ENCODE data around the gene ABCA4. TPM values are rescaled to one million over a fixed set of nuclear protein-coding genes. Genes with fewer than 3 reads are reported as not detected.
"Not testable (repeated sequence)": the region's sequence is repeated elsewhere in the genome, so short reads cannot be mapped to it uniquely, and the experiment has no call there.

The ABCA4 gene
- total RNA-seq, 4 donors from 2014 or later: not detected

DNA sequence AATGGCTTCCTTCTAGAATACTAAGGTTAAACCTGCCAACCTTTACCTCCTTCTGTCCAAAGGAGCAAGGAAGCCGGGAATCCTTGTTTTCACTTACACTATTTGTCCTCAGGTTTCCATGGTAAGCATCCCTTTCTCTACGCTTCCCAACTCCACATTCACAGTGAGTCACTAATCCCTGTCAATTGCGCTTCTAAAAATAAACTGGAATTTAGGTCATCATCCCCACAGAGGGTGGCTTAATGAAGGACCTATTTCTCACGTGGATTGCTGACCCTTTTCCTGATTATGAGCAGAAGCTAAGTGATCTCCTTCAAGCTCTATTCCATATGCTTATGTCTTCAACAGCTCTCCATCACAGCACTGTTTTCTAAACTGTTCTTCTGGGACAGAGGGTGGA lies 39.9 kb upstream of the ABCA4 start:
- Histone ChIP-seq H3K4me3 (no peak overlapping the region), H3K36me3 (no peaks in the 10 kb centered on the region), H3K4me1 (peaks cover 6 to 12% of the 10 kb centered on the region in 2 donors), H3K27ac (no peak overlapping the region), H3K9me3 (no peaks in the 10 kb centered on the region), H3K27me3 (no peaks in the 10 kb centered on the region)
- in situ Hi-C loops (cut with MboI; ENCODE audit: low sequenced_read_pairs in 4 of 4): no loop called here
- peak; percentile 70 to 73 for ATAC-seq
- intact Hi-C loops (cut with DNase I; ENCODE audit: low total_unique reads): no loop called here
- DNase-seq: no peak
- TF ChIP-seq POLR2A (IDR thresholded peaks at IDR 0.05): no peak
- TF ChIP-seq, protein P1, sequence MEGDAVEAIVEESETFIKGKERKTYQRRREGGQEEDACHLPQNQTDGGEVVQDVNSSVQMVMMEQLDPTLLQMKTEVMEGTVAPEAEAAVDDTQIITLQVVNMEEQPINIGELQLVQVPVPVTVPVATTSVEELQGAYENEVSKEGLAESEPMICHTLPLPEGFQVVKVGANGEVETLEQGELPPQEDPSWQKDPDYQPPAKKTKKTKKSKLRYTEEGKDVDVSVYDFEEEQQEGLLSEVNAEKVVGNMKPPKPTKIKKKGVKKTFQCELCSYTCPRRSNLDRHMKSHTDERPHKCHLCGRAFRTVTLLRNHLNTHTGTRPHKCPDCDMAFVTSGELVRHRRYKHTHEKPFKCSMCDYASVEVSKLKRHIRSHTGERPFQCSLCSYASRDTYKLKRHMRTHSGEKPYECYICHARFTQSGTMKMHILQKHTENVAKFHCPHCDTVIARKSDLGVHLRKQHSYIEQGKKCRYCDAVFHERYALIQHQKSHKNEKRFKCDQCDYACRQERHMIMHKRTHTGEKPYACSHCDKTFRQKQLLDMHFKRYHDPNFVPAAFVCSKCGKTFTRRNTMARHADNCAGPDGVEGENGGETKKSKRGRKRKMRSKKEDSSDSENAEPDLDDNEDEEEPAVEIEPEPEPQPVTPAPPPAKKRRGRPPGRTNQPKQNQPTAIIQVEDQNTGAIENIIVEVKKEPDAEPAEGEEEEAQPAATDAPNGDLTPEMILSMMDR (IDR thresholded peaks at IDR 0.05 in 4 of 5, conservative IDR thresholded peaks at IDR 0.05 in 1 of 5): no peak

DNA sequence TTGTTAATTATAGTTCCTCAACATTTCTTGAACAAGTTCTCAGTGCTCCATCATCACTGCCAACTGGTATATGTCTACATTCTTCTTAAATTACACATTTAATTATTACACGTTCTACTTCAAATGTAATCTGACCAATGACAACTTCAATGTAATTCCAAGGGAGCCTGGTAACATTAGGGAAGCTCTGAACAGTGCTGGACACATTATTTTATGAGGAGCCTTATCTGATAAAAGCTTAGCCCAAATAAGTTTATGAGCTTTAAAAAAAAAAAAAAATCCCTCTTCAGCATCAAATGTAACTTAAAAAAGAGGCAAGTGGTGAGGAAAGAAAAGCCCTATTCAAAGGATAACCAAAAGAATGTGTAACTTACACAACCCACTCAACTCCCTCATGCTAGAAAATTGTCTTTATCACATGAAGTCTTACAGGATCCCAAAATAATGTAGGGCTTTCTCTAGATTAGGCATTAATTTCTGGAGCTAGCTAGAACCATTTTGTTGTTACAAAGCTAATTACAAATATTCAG lies 35.2 kb upstream of the ABCA4 start:
- Histone ChIP-seq H3K9me3 (no peaks in the 10 kb centered on the region), H3K27ac (no peak overlapping the region), H3K4me1 (peaks cover 6 to 9% of the 10 kb centered on the region in 2 donors), H3K27me3 (no peaks in the 10 kb centered on the region), H3K4me3 (no peak overlapping the region), H3K36me3 (no peaks in the 10 kb centered on the region)
- TF ChIP-seq, protein P1 (IDR thresholded peaks at IDR 0.05 in 4 of 5, conservative IDR thresholded peaks at IDR 0.05 in 1 of 5): no peak
- TF ChIP-seq POLR2A (IDR thresholded peaks at IDR 0.05): no peak
- intact Hi-C loops (cut with DNase I; ENCODE audit: low total_unique reads) (no loop called here), in situ Hi-C loops (cut with MboI; ENCODE audit: low sequenced_read_pairs in 4 of 4) (no loop called here)
- ATAC-seq (no peak), DNase-seq (no peak)

DNA sequence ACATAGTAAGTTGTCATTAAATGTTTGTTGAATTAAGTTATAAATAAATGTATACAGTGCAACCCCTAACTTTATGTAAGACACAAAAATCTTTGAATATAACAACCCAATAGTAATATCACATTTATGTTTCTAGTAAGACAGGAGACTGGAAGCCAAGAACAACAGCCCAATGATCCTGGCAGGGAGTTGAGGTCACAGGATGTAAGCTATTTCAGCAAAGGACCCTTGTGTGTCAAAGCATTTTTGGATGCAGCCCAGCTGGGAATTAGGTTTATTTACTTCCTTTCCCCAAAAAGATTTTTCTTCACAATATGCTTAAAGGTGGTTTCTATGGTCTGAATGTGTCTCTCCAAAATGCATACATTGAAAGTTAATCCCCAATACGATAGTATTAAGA lies 34.0 kb upstream of the ABCA4 start:
- intact Hi-C loops (cut with DNase I; ENCODE audit: low total_unique reads): no loop called here
- ATAC-seq: no peak
- DNase-seq: no peak

DNA sequence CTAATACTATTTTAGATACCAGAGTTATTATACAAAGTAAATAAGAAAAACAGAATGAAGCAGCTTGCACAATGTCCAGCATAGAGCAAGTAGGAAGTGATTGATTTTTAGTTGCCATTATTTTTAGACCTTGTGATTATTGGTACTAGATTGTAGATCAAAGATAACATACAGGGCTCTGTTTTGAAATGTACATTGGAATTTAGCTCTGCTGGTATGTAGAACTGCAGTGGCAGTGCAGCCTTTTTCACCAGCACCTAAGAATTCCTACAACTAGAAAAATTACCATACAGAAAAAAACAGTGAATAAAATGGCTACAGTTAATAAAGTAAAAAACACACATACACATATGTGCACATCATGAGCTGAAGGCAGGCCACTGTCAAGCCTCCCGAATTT lies 32.2 kb upstream of the ABCA4 start:
- H3K4me3 ChIP-seq: no peak overlapping the region
- intact Hi-C loops (cut with DNase I; ENCODE audit: low total_unique reads) (no loop called here), in situ Hi-C loops (cut with MboI; ENCODE audit: low sequenced_read_pairs in 4 of 4) (no loop called here)
- no peaks in the 10 kb centered on the region for H3K27me3 ChIP-seq
- ATAC-seq (no peak), DNase-seq (no peak)
- H3K27ac ChIP-seq: no peak overlapping the region
- H3K9me3 ChIP-seq: no peaks in the 10 kb centered on the region
- no peak for TF ChIP-seq POLR2A (IDR thresholded peaks at IDR 0.05)
- TF ChIP-seq, protein P1 (IDR thresholded peaks at IDR 0.05 in 4 of 5, conservative IDR thresholded peaks at IDR 0.05 in 1 of 5): no peak
- no peaks in the 10 kb centered on the region for H3K36me3 ChIP-seq
- H3K4me1 ChIP-seq: no peaks in the 10 kb centered on the region

More for the DNA sequence above, 34.0 kb upstream of the ABCA4 start:
- no peaks in the 10 kb centered on the region for H3K27me3 ChIP-seq
- no peak overlapping the region for H3K4me3 ChIP-seq
- in situ Hi-C loops (cut with MboI; ENCODE audit: low sequenced_read_pairs in 4 of 4): no loop called here
- H3K27ac ChIP-seq: peak overlapping the region in 2 of 4 donors; percentile 25 to 31
- TF ChIP-seq POLR2A (IDR thresholded peaks at IDR 0.05): no peak
- TF ChIP-seq, protein P1 (IDR thresholded peaks at IDR 0.05 in 4 of 5, conservative IDR thresholded peaks at IDR 0.05 in 1 of 5): no peak
- no peaks in the 10 kb centered on the region for H3K36me3 ChIP-seq
- H3K9me3 ChIP-seq: no peaks in the 10 kb centered on the region
- H3K4me1 ChIP-seq: no peaks in the 10 kb centered on the region

DNA sequence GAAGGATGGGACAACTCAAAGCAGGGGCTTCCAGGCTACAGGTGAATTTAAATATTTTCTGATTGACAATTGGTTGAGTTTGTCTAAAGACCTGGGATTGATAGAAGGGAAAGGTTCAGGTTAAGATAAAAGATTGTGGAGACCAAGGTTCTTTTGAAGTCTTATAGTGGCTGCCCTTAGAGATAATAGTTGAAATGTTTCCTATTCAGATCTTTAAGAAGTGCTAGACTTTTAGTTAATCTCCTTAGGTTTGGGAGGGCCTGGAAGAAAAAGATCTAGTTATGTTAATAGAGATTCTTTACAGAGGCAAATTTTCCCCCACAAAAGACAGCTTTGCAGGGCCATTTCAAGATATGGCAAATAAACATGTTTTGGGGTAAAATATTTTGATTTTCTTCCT lies 28.2 kb upstream of the ABCA4 start:
- in situ Hi-C loops (cut with MboI; ENCODE audit: low sequenced_read_pairs in 4 of 4); ATAC-seq; H3K27me3 ChIP-seq; DNase-seq; H3K36me3 ChIP-seq; intact Hi-C loops (cut with DNase I; ENCODE audit: low total_unique reads); H3K9me3 ChIP-seq; H3K4me3 ChIP-seq; H3K4me1 ChIP-seq; H3K27ac ChIP-seq: not testable (repeated sequence)
